Right lobe of liver (tissue), 4 donors: ENCODE measurements around the gene CLOCK.

Experiments used
- POLR2A ChIP-seq: fragments of 450-650 bp; IDR thresholded peaks from one replicate; pipeline ENCODE4 v1.6.1; 2017; ENCODE audit warnings: antibody characterized with exemption, mild to moderate bottlenecking
- TF ChIP-seq, protein P1 (sequence below), 4 donors: fragments of 200-600 bp in 3 of 4; fragments of 450-650 bp in 1 of 4; IDR thresholded peaks; one replicate each; pipeline versions ENCODE4 v1.5.1 to v1.8.0; 2016 to 2022; ENCODE audit warnings: antibody characterized with exemption in 4 of 4, mild to moderate bottlenecking in 2 of 4
- donor health status: DM: no; HTN: no; CAD: no.
- donor health status: DM: no; HTN: no; CAD: no.
- donor health status: DM: no; HTN: yes; CAD: no.

DNA sequence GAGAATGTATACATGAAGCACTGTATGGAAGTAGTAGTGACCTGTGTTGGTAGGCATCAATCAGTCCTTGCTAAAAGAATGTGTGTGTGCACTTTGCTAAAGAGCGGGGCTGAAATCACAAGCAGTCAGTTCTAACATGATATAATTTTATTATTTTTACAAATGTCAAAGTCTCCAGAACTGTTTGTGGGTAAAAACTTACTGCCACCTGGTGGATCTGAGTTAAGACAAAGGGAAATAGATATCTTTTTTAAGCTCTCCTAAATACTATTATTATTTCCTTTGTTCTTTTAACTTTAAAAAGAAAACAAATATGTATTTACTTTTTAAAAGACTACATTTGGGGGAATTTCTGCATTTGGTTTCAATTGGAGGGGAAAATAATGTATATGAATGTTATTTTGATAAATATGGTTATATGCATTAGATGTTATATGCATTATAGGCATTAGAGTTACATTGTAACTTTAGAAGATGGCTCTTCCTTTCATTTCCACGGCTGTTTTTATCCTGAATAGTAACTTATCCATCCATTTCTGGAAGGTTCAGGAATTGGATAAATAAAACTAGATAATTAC, 7.8 kb upstream of the CLOCK start:
- TF ChIP-seq POLR2A = no peak
- TF ChIP-seq, protein P1, sequence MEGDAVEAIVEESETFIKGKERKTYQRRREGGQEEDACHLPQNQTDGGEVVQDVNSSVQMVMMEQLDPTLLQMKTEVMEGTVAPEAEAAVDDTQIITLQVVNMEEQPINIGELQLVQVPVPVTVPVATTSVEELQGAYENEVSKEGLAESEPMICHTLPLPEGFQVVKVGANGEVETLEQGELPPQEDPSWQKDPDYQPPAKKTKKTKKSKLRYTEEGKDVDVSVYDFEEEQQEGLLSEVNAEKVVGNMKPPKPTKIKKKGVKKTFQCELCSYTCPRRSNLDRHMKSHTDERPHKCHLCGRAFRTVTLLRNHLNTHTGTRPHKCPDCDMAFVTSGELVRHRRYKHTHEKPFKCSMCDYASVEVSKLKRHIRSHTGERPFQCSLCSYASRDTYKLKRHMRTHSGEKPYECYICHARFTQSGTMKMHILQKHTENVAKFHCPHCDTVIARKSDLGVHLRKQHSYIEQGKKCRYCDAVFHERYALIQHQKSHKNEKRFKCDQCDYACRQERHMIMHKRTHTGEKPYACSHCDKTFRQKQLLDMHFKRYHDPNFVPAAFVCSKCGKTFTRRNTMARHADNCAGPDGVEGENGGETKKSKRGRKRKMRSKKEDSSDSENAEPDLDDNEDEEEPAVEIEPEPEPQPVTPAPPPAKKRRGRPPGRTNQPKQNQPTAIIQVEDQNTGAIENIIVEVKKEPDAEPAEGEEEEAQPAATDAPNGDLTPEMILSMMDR (IDR thresholded peaks at IDR 0.05) = peak; percentile 41 to 52 (median 46)
